ENCODE measurements around the gene DVL1.

DVL1 gene

DNA sequence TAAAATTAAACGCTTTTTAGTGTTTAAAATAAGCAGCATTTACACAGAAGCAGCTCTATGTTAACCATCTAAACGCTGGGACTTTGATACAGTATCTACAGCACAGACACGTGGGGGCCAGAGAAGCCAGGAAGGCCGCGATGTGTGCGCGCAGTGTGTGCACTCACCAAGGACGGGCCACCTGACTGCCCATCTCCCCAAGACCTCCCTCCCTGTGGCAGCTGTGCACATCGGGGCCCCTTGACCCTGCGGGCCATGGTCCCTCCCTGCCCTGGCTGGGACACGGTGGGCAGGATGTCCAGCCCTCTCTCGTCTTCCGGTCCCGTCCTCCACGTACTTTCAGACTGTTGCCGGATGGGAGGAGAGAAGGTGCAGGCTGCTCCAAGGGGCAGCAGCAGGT lies 13.9 kb downstream of the DVL1 start:
- TF ChIP-seq CTCF (IDR thresholded peaks at IDR 0.05) = no peak

DNA sequence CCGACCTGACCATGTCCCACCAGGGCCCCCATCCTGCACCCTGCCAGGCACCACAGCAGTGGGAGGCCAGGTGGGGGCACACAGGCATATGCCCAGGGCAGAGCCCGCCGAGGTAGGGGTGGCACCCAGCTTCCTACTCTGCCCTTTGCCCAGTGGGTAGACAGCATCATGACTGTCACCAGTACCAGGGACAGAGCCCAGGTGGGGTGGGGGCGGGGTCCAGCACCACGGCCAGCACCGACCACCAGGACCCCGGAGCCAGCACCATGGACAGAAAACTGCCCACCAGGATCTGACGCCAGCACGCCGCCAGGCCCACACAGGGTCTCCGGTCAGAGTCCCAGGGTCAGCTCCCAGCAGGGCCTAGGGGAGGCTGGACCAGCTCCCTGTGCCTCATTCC lies 14.4 kb downstream of the DVL1 start:
- TF ChIP-seq CTCF (IDR thresholded peaks at IDR 0.05) = no peak

DNA sequence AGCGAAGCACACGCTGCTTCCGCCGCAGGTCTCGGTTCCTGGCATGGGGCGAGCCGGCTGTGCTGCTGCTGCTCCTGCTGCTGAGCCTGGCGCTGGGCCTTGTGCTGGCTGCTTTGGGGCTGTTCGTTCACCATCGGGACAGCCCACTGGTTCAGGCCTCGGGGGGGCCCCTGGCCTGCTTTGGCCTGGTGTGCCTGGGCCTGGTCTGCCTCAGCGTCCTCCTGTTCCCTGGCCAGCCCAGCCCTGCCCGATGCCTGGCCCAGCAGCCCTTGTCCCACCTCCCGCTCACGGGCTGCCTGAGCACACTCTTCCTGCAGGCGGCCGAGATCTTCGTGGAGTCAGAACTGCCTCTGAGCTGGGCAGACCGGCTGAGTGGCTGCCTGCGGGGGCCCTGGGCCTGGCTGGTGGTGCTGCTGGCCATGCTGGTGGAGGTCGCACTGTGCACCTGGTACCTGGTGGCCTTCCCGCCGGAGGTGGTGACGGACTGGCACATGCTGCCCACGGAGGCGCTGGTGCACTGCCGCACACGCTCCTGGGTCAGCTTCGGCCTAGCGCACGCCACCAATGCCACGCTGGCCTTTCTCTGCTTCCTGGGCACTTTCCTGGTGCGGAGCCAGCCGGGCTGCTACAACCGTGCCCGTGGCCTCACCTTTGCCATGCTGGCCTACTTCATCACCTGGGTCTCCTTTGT lies 15.5 kb downstream of the DVL1 start:
- no peak for TF ChIP-seq CTCF (IDR thresholded peaks at IDR 0.05)

- no peak for TF ChIP-seq CTCF (IDR thresholded peaks at IDR 0.05)
These were observed 16.3 kb downstream of the DVL1 start for GRCh38 chr1:1332774-1333480.

- TF ChIP-seq CTCF (IDR thresholded peaks at IDR 0.05) = no peak
These were observed 17.0 kb downstream of the DVL1 start for GRCh38 chr1:1332031-1332755.

DNA sequence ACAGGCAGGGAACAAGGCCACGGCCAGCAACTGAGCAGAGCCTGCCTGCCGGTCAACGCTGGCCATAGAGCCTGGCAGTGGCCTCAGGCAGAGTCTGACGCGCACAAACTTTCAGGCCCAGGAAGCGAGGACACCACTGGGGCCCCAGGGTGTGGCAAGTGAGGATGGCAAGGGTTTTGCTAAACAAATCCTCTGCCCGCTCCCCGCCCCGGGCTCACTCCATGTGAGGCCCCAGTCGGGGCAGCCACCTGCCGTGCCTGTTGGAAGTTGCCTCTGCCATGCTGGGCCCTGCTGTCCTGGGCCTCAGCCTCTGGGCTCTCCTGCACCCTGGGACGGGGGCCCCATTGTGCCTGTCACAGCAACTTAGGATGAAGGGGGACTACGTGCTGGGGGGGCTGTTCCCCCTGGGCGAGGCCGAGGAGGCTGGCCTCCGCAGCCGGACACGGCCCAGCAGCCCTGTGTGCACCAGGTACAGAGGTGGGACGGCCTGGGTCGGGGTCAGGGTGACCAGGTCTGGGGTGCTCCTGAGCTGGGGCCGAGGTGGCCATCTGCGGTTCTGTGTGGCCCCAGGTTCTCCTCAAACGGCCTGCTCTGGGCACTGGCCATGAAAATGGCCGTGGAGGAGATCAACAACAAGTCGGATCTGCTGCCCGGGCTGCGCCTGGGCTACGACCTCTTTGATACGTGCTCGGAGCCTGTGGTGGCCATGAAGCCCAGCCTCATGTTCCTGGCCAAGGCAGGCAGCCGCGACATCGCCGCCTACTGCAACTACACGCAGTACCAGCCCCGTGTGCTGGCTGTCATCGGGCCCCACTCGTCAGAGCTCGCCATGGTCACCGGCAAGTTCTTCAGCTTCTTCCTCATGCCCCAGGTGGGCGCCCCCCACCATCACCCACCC lies 17.9 kb downstream of the DVL1 start, which contains the start of gene TAS1R3:
TAS1R3 (plus strand) TSS at position 213 of the 898 bp plus-strand sequence; CDS start at position 279, 66 bp downstream.
- TF ChIP-seq CTCF (IDR thresholded peaks at IDR 0.05) = no peak

Data from LNCAP (cell line).